GM12801 (cell line): Measurements from ENCODE around the gene MT1A.

Source experiments
- TF ChIP-seq, protein P1 (sequence below): IDR thresholded peaks from one replicate; pipeline ENCODE4 v1.5.1; 2011; ENCODE audit warnings: control low read depth; ENCODE audit not compliant: insufficient read length; ENCODE audit errors: extremely low read depth

MT1A gene

DNA sequence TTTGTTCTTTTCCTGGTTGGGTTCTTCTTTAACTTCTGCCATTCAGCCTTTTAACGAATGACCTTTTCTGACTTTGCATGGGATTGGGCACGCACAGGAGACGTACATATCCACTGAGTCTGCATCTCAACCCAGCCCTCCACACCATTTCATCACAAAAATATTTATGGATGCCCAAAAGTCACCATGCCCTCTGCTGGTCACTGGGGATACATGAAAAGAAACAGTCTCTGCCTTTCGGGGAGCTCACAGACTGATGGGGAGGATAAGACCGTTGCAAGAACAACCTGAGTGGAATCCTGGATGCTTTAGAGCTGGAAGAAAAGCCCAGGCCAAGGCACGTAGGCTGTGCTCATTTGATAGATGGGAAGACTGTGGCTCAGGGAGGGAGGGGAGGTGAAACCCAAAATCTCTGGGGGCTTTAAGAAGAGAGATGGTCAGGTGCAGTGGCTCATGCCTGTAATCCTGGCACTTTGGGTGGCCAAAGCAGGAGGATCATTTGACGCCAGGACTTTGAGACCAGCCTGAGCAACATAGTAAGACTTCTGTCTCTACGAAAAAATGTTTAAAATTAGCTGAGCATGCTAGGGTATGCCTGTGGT, 38.0 kb upstream of the MT1A start:
- TF ChIP-seq, protein P1, sequence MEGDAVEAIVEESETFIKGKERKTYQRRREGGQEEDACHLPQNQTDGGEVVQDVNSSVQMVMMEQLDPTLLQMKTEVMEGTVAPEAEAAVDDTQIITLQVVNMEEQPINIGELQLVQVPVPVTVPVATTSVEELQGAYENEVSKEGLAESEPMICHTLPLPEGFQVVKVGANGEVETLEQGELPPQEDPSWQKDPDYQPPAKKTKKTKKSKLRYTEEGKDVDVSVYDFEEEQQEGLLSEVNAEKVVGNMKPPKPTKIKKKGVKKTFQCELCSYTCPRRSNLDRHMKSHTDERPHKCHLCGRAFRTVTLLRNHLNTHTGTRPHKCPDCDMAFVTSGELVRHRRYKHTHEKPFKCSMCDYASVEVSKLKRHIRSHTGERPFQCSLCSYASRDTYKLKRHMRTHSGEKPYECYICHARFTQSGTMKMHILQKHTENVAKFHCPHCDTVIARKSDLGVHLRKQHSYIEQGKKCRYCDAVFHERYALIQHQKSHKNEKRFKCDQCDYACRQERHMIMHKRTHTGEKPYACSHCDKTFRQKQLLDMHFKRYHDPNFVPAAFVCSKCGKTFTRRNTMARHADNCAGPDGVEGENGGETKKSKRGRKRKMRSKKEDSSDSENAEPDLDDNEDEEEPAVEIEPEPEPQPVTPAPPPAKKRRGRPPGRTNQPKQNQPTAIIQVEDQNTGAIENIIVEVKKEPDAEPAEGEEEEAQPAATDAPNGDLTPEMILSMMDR: no peak

DNA sequence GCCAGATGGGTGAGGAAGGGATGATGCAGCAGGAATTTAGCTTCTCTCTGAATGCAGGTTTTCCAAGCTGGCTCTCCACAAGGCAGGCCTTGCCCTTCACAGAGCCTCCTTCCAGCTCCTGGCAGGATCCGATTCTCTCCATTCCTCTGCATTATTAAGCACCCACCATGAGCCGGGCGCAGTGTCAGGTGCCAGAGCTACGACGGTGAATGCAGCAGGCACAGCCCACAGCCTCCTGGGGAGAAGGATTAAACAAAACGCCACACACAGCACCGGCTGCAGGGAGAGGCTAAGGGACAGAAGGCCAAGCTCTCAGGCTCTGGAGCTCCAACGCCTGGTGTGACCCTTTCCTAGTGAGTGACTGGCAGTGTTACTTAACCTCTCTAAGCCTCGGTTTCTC, 37.1 kb upstream of the MT1A start:
- TF ChIP-seq, protein P1: no peak

DNA sequence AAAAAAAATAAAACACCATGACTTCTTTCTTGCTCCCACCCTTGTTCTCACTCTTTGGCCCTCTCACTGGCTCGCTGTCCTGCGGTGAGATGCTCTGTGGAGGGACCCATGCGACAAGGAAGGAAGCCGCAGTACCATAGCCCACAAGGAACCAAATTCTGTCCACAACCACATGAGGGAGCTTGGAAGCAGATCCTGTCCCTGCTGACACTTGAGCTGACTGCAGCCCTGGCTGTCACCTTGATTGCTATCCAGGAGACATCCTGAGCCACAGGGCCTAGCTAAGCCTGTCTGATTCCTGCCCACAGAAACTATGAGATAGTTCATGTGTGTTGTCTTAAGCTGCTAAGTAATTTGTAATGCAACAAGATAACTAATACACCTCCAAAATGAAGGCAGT, 34.9 kb upstream of the MT1A start:
- TF ChIP-seq, protein P1: no peak

DNA sequence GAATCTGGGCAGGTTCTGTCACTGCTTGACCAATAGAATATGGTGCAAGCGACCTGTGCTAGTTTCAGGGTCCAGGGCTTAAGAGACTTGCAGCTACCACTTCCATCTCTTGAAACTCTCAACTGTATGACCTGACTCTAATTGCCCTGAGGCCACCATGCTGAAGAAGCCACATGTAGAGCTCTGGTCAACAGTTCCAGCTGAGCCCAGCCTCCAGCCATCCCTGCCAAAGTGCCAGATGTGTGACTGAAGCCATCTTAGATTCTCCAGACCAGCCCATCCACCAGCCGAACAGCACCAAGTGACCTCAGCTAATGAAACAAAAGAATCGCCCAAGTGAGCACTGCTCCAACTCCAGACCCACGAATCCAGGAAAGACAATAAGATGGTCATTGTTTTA, 33.5 kb upstream of the MT1A start:
- TF ChIP-seq, protein P1: no peak

DNA sequence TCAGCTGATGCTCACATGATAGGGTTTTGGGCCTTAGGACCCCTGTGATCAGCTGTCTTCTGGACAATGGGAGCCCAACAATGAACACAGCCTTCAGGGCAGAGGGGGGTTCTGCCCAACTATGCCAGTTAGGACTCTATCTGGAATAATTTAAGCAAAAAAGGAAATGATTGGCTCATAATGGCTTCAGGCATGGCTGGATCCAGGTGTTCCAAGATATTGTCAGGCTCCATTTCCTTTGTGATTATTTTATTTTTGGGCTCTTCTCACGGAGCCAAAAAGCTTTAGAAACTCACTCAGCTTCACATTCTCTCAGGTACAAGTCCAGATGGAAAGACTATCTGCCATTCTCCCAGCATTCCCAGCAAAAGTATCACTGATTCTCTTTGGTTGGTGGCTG, 33.0 kb upstream of the MT1A start:
- TF ChIP-seq, protein P1: no peak

DNA sequence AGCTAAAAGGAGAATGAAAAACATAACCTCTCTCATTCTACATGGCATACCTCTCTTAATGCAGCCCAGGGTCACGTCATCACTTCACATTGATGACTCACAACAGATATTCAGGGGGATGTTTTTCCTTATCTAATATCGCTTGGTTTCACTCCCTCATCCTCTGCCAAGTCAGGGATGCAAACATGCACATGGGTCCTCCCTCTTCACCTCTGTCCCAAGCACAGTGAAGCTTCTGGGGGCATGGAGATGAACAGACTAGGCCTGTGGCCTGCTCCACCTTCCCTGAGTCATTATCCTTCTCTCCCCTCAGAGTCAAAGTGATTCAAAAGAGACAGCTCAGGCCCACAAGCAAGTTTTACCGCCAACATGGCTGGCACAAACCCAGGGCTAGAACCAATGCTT, 32.4 kb upstream of the MT1A start:
- TF ChIP-seq, protein P1: no peak

DNA sequence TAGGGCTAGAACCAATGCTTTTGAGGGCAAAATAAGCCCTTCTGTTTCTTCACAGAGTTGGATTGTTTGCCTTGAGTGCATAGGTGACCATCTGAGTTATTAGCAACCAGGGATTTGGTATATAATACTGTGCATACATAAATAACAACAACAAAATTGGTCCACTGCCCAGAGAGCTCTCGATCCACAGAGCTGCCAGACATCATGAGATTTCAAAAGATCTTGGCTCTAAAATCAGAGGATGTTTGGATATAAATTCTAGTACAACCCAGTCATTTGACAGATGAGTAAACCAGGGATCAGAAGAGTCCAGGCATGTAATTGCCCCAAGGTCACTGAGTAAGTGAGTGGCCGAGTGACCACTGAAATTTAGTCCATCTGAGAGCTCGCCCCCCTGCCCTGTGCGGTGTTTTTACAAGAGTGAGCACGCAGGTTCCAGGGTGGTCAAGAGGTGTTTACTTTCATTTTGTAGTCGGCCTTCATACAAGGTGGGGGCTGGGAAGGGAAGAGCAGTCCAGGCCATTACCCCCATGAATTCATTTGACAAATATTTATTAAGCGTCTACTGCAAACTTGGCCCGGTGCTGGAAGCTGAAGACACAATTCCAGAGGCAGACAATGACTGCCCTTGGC, 31.9 kb upstream of the MT1A start:
- TF ChIP-seq, protein P1: no peak
